IMR-90 (cell line): ENCODE results near the gene EXOC1L.

Source experiments
- CTCF ChIP-seq: conservative IDR thresholded peaks from 2 replicates; pipeline ENCODE4 v1.5.1; 2012; ENCODE audit warnings: mild to moderate bottlenecking, low read depth, low read length, improper control_type of control experiment
- FOS ChIP-seq: fragments of 150-350 bp; IDR thresholded peaks from 2 replicates; pipeline ENCODE4 v1.6.1; 2016; ENCODE audit warnings: low read depth, low read length
- POLR2A ChIP-seq: IDR thresholded peaks from 2 replicates; pipeline ENCODE4 v1.6.1; 2012; ENCODE audit warnings: mild to moderate bottlenecking, low read depth, low read length
- RAD21 ChIP-seq: IDR thresholded peaks from 2 replicates; pipeline ENCODE4 v1.6.1; 2012; ENCODE audit warnings: low read length, improper control_type of control experiment
- RCOR1 ChIP-seq: IDR thresholded peaks from 2 replicates; pipeline ENCODE4 v1.6.1; 2012; ENCODE audit warnings: mild to moderate bottlenecking, low read length, improper control_type of control experiment; ENCODE audit not compliant: insufficient replicate concordance
- SMC3 ChIP-seq: fragments of 150-350 bp; IDR thresholded peaks from 2 replicates; pipeline ENCODE4 v1.6.1; 2016; ENCODE audit warnings: low read depth, mild to moderate bottlenecking, antibody characterized with exemption, low read length, moderate library complexity

- no peak for TF ChIP-seq POLR2A
- no peak for TF ChIP-seq CTCF
- TF ChIP-seq FOS, result no peak
- TF ChIP-seq RAD21, result no peak
- no peak for TF ChIP-seq RCOR1
- no peak for TF ChIP-seq SMC3
Measured at GRCh38 chr4:55781341-55781740, 38.2 kb upstream of the EXOC1L start.
